Measurements from ENCODE around the gene ABR. TPM values are rescaled to one million over a fixed set of nuclear protein-coding genes. Genes with fewer than 3 reads are reported as not detected.

The ABR gene
- total RNA-seq, 2 donors from 2014 or later = 80.7 to 82.7 TPM

- no peak for TF ChIP-seq CTCF (IDR thresholded peaks at IDR 0.05)
- H3K9me3 ChIP-seq = no peaks in the 10 kb centered on the region
- H3K27ac ChIP-seq = no peak overlapping the region
- no peak overlapping the region for H3K4me3 ChIP-seq
- DNase-seq (ENCODE audit: low spot score) = no peak
- WGBS = 85% methylated on average over 5 of the region's 5 CpGs
- intact Hi-C loops (cut with DNase I) = no loop called here
- H3K27me3 ChIP-seq (replicated peaks; ENCODE audit: insufficient read depth) = no peaks in the 10 kb centered on the region
- H3K4me1 ChIP-seq (replicated peaks) = no peaks in the 10 kb centered on the region
- no peaks in the 10 kb centered on the region for H3K36me3 ChIP-seq
Measured at GRCh38 chr17:1211287-1211686, 31.5 kb upstream of the ABR start.

GRCh38 chr17:1208966-1209365 is 29.2 kb upstream of the ABR start:
- Histone ChIP-seq H3K9me3 (no peaks in the 10 kb centered on the region), H3K27me3 (replicated peaks; ENCODE audit: insufficient read depth) (no peaks in the 10 kb centered on the region), H3K4me1 (replicated peaks) (no peaks in the 10 kb centered on the region), H3K27ac (no peak overlapping the region), H3K4me3 (no peak overlapping the region), H3K36me3 (no peaks in the 10 kb centered on the region)
- TF ChIP-seq POLR2A (IDR thresholded peaks at IDR 0.05) = no peak
- no peak for TF ChIP-seq POLR2AphosphoS5 (IDR thresholded peaks at IDR 0.05)
- TF ChIP-seq CTCF (IDR thresholded peaks at IDR 0.05) = no peak
- 69% methylated on average over 6 of the region's 6 CpGs for WGBS
- DNase-seq (ENCODE audit: low spot score) = no peak
- intact Hi-C loops (cut with DNase I) = no loop called here

- H3K4me1 ChIP-seq (replicated peaks) = no peaks in the 10 kb centered on the region
- H3K36me3 ChIP-seq = no peaks in the 10 kb centered on the region
- H3K27me3 ChIP-seq (replicated peaks; ENCODE audit: insufficient read depth) = no peaks in the 10 kb centered on the region
- no peak overlapping the region for H3K4me3 ChIP-seq
- no peak for TF ChIP-seq POLR2A (IDR thresholded peaks at IDR 0.05)
- TF ChIP-seq CTCF (IDR thresholded peaks at IDR 0.05) = no peak
- no peak for TF ChIP-seq POLR2AphosphoS5 (IDR thresholded peaks at IDR 0.05)
- no peaks in the 10 kb centered on the region for H3K9me3 ChIP-seq
- intact Hi-C loops (cut with DNase I) = no loop called here
- H3K27ac ChIP-seq = no peak overlapping the region
- DNase-seq (ENCODE audit: low spot score) = no peak
- 77% methylated on average over 12 of the region's 12 CpGs for WGBS
Measured at GRCh38 chr17:1206026-1206777, 26.4 kb upstream of the ABR start.

- H3K36me3 ChIP-seq = no peaks in the 10 kb centered on the region
- no peaks in the 10 kb centered on the region for H3K4me1 ChIP-seq (replicated peaks)
- H3K4me3 ChIP-seq = peak overlapping the region; percentile 44 to 48
- H3K27ac ChIP-seq = peak overlapping the region; percentile 36 to 65
- no peaks in the 10 kb centered on the region for H3K27me3 ChIP-seq (replicated peaks; ENCODE audit: insufficient read depth)
- H3K9me3 ChIP-seq = no peaks in the 10 kb centered on the region
- 54% methylated on average over 19 of the region's 19 CpGs for WGBS
- DNase-seq (ENCODE audit: low spot score) = no peak
- TF ChIP-seq POLR2AphosphoS5 (IDR thresholded peaks at IDR 0.05) (no peak), CTCF (IDR thresholded peaks at IDR 0.05) (no peak), POLR2A (IDR thresholded peaks at IDR 0.05) (no peak)
- intact Hi-C loops (cut with DNase I) = no loop called here
Measured at GRCh38 chr17:1203967-1204291, 24.1 kb upstream of the ABR start.

Data from prostate gland (tissue), 2 donors.